Measurements from ENCODE around the gene ATRNL1.

Gene ATRNL1

GRCh38 chr10:115628616-115629015, 535.5 kb downstream of the ATRNL1 start:
- no peaks in the 10 kb centered on the region for H3K9me3 ChIP-seq (ENCODE audit: control insufficient read depth in 5 of 5, low read length in 5 of 5)
- H3K27me3 ChIP-seq (ENCODE audit: control insufficient read depth in 5 of 5, insufficient read depth in 4 of 5, low read length in 5 of 5), result no peaks in the 10 kb centered on the region
- no peaks in the 10 kb centered on the region for H3K36me3 ChIP-seq (ENCODE audit: control insufficient read depth in 5 of 5, insufficient read depth in 5 of 5, low read length in 5 of 5)
- H3K4me3 ChIP-seq (ENCODE audit: low read depth in 1 of 5, low read length in 5 of 5), result no peak overlapping the region
- H3K4me1 ChIP-seq (ENCODE audit: control insufficient read depth in 5 of 5, insufficient read depth in 5 of 5, low read length in 5 of 5), result no peaks in the 10 kb centered on the region
- H3K9ac ChIP-seq (ENCODE audit: low read length in 5 of 5), result no peak overlapping the region
- no peak overlapping the region for H3K27ac ChIP-seq (ENCODE audit: low read depth, low read length)

- no peaks in the 10 kb centered on the region for H3K4me1 ChIP-seq (ENCODE audit: control insufficient read depth in 5 of 5, insufficient read depth in 5 of 5, low read length in 5 of 5)
- H3K9me3 ChIP-seq (ENCODE audit: control insufficient read depth in 5 of 5, low read length in 5 of 5), result no peaks in the 10 kb centered on the region
These were observed 545.1 kb downstream of the ATRNL1 start for GRCh38 chr10:115638246-115638645.

GRCh38 chr10:115649217-115649616, 556.1 kb downstream of the ATRNL1 start:
- H3K36me3 ChIP-seq (ENCODE audit: control insufficient read depth in 5 of 5, insufficient read depth in 5 of 5, low read length in 5 of 5), result no peaks in the 10 kb centered on the region
- no peaks in the 10 kb centered on the region for H3K4me1 ChIP-seq (ENCODE audit: control insufficient read depth in 5 of 5, insufficient read depth in 5 of 5, low read length in 5 of 5)
- no peak overlapping the region for H3K4me3 ChIP-seq (ENCODE audit: low read depth in 1 of 5, low read length in 5 of 5)
- no peak overlapping the region for H3K27ac ChIP-seq (ENCODE audit: low read depth, low read length)
- no peaks in the 10 kb centered on the region for H3K9me3 ChIP-seq (ENCODE audit: control insufficient read depth in 5 of 5, low read length in 5 of 5)
- H3K27me3 ChIP-seq (ENCODE audit: control insufficient read depth in 5 of 5, insufficient read depth in 4 of 5, low read length in 5 of 5), result no peaks in the 10 kb centered on the region
- H3K9ac ChIP-seq (ENCODE audit: low read length in 5 of 5), result no peak overlapping the region

More at GRCh38 chr10:115638246-115638645, 545.1 kb downstream of the ATRNL1 start:
- H3K27me3 ChIP-seq (ENCODE audit: control insufficient read depth in 5 of 5, insufficient read depth in 4 of 5, low read length in 5 of 5), result no peaks in the 10 kb centered on the region
- H3K9ac ChIP-seq (ENCODE audit: low read length in 5 of 5), result no peak overlapping the region
- H3K36me3 ChIP-seq (ENCODE audit: control insufficient read depth in 5 of 5, insufficient read depth in 5 of 5, low read length in 5 of 5), result no peaks in the 10 kb centered on the region
- H3K4me3 ChIP-seq (ENCODE audit: low read depth in 1 of 5, low read length in 5 of 5), result no peak overlapping the region
- no peak overlapping the region for H3K27ac ChIP-seq (ENCODE audit: low read depth, low read length)

GRCh38 chr10:115653473-115653872, 560.3 kb downstream of the ATRNL1 start:
- Histone ChIP-seq H3K9ac (ENCODE audit: low read length in 5 of 5) (no peak overlapping the region), H3K4me1 (ENCODE audit: control insufficient read depth in 5 of 5, insufficient read depth in 5 of 5, low read length in 5 of 5) (no peaks in the 10 kb centered on the region), H3K9me3 (ENCODE audit: control insufficient read depth in 5 of 5, low read length in 5 of 5) (no peaks in the 10 kb centered on the region), H3K27me3 (ENCODE audit: control insufficient read depth in 5 of 5, insufficient read depth in 4 of 5, low read length in 5 of 5) (no peaks in the 10 kb centered on the region), H3K27ac (ENCODE audit: low read depth, low read length) (no peak overlapping the region), H3K4me3 (ENCODE audit: low read depth in 1 of 5, low read length in 5 of 5) (no peak overlapping the region), H3K36me3 (ENCODE audit: control insufficient read depth in 5 of 5, insufficient read depth in 5 of 5, low read length in 5 of 5) (no peaks in the 10 kb centered on the region)

GRCh38 chr10:115654961-115655360, 561.8 kb downstream of the ATRNL1 start:
- no peak overlapping the region for H3K27ac ChIP-seq (ENCODE audit: low read depth, low read length)
- H3K27me3 ChIP-seq (ENCODE audit: control insufficient read depth in 5 of 5, insufficient read depth in 4 of 5, low read length in 5 of 5), result no peaks in the 10 kb centered on the region
- H3K9ac ChIP-seq (ENCODE audit: low read length in 5 of 5), result no peak overlapping the region
- H3K9me3 ChIP-seq (ENCODE audit: control insufficient read depth in 5 of 5, low read length in 5 of 5), result no peaks in the 10 kb centered on the region
- H3K4me1 ChIP-seq (ENCODE audit: control insufficient read depth in 5 of 5, insufficient read depth in 5 of 5, low read length in 5 of 5), result no peaks in the 10 kb centered on the region
- no peaks in the 10 kb centered on the region for H3K36me3 ChIP-seq (ENCODE audit: control insufficient read depth in 5 of 5, insufficient read depth in 5 of 5, low read length in 5 of 5)
- no peak overlapping the region for H3K4me3 ChIP-seq (ENCODE audit: low read depth in 1 of 5, low read length in 5 of 5)

GRCh38 chr10:115657161-115657860, 564.1 kb downstream of the ATRNL1 start:
- Histone ChIP-seq H3K9ac (ENCODE audit: low read length in 5 of 5) (no peak overlapping the region), H3K27ac (ENCODE audit: low read depth, low read length) (no peak overlapping the region), H3K27me3 (ENCODE audit: control insufficient read depth in 5 of 5, insufficient read depth in 4 of 5, low read length in 5 of 5) (no peaks in the 10 kb centered on the region), H3K4me3 (ENCODE audit: low read depth in 1 of 5, low read length in 5 of 5) (no peak overlapping the region), H3K36me3 (ENCODE audit: control insufficient read depth in 5 of 5, insufficient read depth in 5 of 5, low read length in 5 of 5) (no peaks in the 10 kb centered on the region), H3K4me1 (ENCODE audit: control insufficient read depth in 5 of 5, insufficient read depth in 5 of 5, low read length in 5 of 5) (no peaks in the 10 kb centered on the region), H3K9me3 (ENCODE audit: control insufficient read depth in 5 of 5, low read length in 5 of 5) (no peaks in the 10 kb centered on the region)

- Histone ChIP-seq H3K4me1 (ENCODE audit: control insufficient read depth in 5 of 5, insufficient read depth in 5 of 5, low read length in 5 of 5) (no peaks in the 10 kb centered on the region), H3K4me3 (ENCODE audit: low read depth in 1 of 5, low read length in 5 of 5) (no peak overlapping the region), H3K36me3 (ENCODE audit: control insufficient read depth in 5 of 5, insufficient read depth in 5 of 5, low read length in 5 of 5) (no peaks in the 10 kb centered on the region), H3K9me3 (ENCODE audit: control insufficient read depth in 5 of 5, low read length in 5 of 5) (no peaks in the 10 kb centered on the region), H3K27me3 (ENCODE audit: control insufficient read depth in 5 of 5, insufficient read depth in 4 of 5, low read length in 5 of 5) (no peaks in the 10 kb centered on the region), H3K27ac (ENCODE audit: low read depth, low read length) (no peak overlapping the region), H3K9ac (ENCODE audit: low read length in 5 of 5) (no peak overlapping the region)
These were observed 566.5 kb downstream of the ATRNL1 start for GRCh38 chr10:115659616-115660015.

GRCh38 chr10:115660391-115660790, 567.2 kb downstream of the ATRNL1 start:
- H3K27me3 ChIP-seq (ENCODE audit: control insufficient read depth in 5 of 5, insufficient read depth in 4 of 5, low read length in 5 of 5), result no peaks in the 10 kb centered on the region
- H3K9me3 ChIP-seq (ENCODE audit: control insufficient read depth in 5 of 5, low read length in 5 of 5), result no peaks in the 10 kb centered on the region
- H3K9ac ChIP-seq (ENCODE audit: low read length in 5 of 5), result no peak overlapping the region
- H3K27ac ChIP-seq (ENCODE audit: low read depth, low read length), result no peak overlapping the region
- no peak overlapping the region for H3K4me3 ChIP-seq (ENCODE audit: low read depth in 1 of 5, low read length in 5 of 5)
- H3K36me3 ChIP-seq (ENCODE audit: control insufficient read depth in 5 of 5, insufficient read depth in 5 of 5, low read length in 5 of 5), result no peaks in the 10 kb centered on the region
- no peaks in the 10 kb centered on the region for H3K4me1 ChIP-seq (ENCODE audit: control insufficient read depth in 5 of 5, insufficient read depth in 5 of 5, low read length in 5 of 5)

GRCh38 chr10:115662422-115662821, 569.3 kb downstream of the ATRNL1 start:
- H3K27me3 ChIP-seq (ENCODE audit: control insufficient read depth in 5 of 5, insufficient read depth in 4 of 5, low read length in 5 of 5), result no peaks in the 10 kb centered on the region
- H3K4me1 ChIP-seq (ENCODE audit: control insufficient read depth in 5 of 5, insufficient read depth in 5 of 5, low read length in 5 of 5), result no peaks in the 10 kb centered on the region
- H3K36me3 ChIP-seq (ENCODE audit: control insufficient read depth in 5 of 5, insufficient read depth in 5 of 5, low read length in 5 of 5), result no peaks in the 10 kb centered on the region
- no peak overlapping the region for H3K27ac ChIP-seq (ENCODE audit: low read depth, low read length)
- no peaks in the 10 kb centered on the region for H3K9me3 ChIP-seq (ENCODE audit: control insufficient read depth in 5 of 5, low read length in 5 of 5)
- H3K4me3 ChIP-seq (ENCODE audit: low read depth in 1 of 5, low read length in 5 of 5), result no peak overlapping the region
- no peak overlapping the region for H3K9ac ChIP-seq (ENCODE audit: low read length in 5 of 5)

- Histone ChIP-seq H3K36me3 (ENCODE audit: control insufficient read depth in 5 of 5, insufficient read depth in 5 of 5, low read length in 5 of 5) (no peaks in the 10 kb centered on the region), H3K27ac (ENCODE audit: low read depth, low read length) (no peak overlapping the region), H3K9ac (ENCODE audit: low read length in 5 of 5) (no peak overlapping the region), H3K9me3 (ENCODE audit: control insufficient read depth in 5 of 5, low read length in 5 of 5) (no peaks in the 10 kb centered on the region), H3K4me3 (ENCODE audit: low read depth in 1 of 5, low read length in 5 of 5) (no peak overlapping the region), H3K4me1 (ENCODE audit: control insufficient read depth in 5 of 5, insufficient read depth in 5 of 5, low read length in 5 of 5) (no peaks in the 10 kb centered on the region), H3K27me3 (ENCODE audit: control insufficient read depth in 5 of 5, insufficient read depth in 4 of 5, low read length in 5 of 5) (no peaks in the 10 kb centered on the region)
These were observed 572.4 kb downstream of the ATRNL1 start for GRCh38 chr10:115665549-115665948.

Data from subcutaneous abdominal adipose tissue (tissue), 5 donors.